ENCODE measurements around the gene TRAF4.

TRAF4 gene

DNA sequence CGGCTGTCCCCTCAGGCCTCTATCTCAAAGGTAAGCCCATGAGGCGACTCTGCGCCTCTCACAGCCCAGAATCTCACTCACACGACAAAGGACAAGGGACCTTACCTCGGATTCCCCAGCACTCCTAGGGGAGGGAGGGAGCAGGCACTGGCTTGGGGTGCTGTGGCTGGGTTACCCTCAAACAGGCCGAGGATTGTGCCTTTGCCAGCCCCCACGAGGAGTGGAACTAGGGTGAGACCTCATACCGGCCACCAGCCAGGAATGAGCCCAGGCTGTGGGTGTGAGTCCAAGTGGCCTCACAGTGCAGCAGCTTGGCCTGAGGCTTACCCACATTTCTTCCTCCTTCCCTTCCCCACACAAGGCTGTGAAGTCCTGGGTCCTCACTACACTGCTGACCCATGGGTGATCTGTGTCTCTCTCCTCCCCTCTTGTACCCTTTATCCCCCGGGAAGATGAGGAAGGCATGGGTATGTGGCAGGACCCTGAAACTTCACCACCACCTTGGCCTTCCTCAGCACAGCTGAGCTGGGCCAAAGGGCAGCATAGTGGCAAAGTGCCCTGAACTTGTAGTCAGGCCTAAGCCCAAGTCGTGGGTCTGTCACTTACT is 38.0 kb upstream of the TRAF4 start:
- DNase-seq: no peak
- no peak for ATAC-seq (ENCODE audit: insufficient read depth, low read depth)
- Histone ChIP-seq H2AFZ (ENCODE audit: low read depth, low read length) (no peak overlapping the region), H3K79me2 (ENCODE audit: insufficient read depth, low read length) (peaks cover 8% of the 10 kb centered on the region), H3K9ac (ENCODE audit: low read depth, low read length) (no peak overlapping the region), H4K20me1 (ENCODE audit: insufficient read depth, low read length) (0 out of 2 replicates have a peak, but pooled peaks cover 4% of the 10 kb centered on the region), H3K27me3 (ENCODE audit: insufficient read depth, low read length, poor library complexity) (no peaks in the 10 kb centered on the region), H3K4me3 (ENCODE audit: low read depth in 1 of 2, low read length in 2 of 2) (no peak overlapping the region), H3K36me3 (ENCODE audit: insufficient read depth, low read length) (peaks cover 38% of the 10 kb centered on the region), H3K4me1 (ENCODE audit: insufficient read depth, low read length) (peaks cover 10% of the 10 kb centered on the region), H3K9me3 (ENCODE audit: insufficient read depth, low read length, severe bottlenecking) (no peaks in the 10 kb centered on the region), H3K27ac (ENCODE audit: low read length) (no peak overlapping the region), H3K4me2 (ENCODE audit: insufficient read depth, low read length) (no peak overlapping the region)
- no peak for TF ChIP-seq EZH2 (IDR thresholded peaks at IDR 0.05; ENCODE audit: borderline replicate concordance, low read depth, low read length, severe bottlenecking)

DNA sequence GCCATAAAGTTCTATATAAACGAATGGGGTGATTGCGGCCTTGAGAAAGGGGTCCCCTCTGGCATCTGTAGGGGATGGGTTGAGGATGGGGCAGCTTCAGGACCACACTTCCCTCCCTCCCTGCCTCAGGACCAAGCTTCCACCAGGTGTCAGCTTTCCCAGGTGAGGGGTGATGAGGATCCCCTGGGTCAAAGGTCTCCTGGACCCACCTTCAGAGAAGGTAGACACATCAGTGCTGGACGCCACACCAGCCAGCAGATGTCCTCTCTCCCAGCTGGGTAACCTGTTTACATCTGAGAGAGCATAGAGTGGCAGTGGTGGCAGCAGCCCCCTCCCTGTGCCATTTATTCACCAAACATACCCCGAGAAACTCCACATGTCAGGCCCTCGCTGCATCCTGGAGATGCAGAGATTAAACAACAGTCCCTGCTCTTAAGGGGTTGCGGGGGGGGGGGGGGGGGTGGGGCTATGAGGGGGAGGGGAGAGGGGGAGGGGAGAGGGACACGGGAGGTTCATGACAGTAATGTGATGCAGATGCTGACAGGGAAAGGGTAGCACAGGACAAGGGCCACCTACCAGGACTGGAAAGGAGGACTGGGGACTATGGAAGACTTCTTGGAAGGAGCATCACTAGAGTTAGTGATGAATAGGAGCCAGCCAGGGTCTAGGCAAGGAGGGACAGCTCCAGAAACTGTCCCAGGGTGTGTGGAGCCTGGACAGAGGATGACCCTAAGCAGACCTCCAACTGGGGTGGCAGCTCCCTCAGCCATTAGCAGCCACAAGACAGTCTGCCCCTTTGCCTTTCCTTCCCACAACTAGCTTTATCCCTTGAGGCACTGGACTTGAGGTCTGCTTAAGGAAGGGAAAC is 37.1 kb upstream of the TRAF4 start:
- TF ChIP-seq, protein P1, sequence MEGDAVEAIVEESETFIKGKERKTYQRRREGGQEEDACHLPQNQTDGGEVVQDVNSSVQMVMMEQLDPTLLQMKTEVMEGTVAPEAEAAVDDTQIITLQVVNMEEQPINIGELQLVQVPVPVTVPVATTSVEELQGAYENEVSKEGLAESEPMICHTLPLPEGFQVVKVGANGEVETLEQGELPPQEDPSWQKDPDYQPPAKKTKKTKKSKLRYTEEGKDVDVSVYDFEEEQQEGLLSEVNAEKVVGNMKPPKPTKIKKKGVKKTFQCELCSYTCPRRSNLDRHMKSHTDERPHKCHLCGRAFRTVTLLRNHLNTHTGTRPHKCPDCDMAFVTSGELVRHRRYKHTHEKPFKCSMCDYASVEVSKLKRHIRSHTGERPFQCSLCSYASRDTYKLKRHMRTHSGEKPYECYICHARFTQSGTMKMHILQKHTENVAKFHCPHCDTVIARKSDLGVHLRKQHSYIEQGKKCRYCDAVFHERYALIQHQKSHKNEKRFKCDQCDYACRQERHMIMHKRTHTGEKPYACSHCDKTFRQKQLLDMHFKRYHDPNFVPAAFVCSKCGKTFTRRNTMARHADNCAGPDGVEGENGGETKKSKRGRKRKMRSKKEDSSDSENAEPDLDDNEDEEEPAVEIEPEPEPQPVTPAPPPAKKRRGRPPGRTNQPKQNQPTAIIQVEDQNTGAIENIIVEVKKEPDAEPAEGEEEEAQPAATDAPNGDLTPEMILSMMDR (IDR thresholded peaks at IDR 0.05; ENCODE audit: borderline replicate concordance, extremely low read depth, low read length, poor library complexity, severe bottlenecking): no peak
- no peak for TF ChIP-seq EZH2 (IDR thresholded peaks at IDR 0.05; ENCODE audit: borderline replicate concordance, low read depth, low read length, severe bottlenecking)

DNA sequence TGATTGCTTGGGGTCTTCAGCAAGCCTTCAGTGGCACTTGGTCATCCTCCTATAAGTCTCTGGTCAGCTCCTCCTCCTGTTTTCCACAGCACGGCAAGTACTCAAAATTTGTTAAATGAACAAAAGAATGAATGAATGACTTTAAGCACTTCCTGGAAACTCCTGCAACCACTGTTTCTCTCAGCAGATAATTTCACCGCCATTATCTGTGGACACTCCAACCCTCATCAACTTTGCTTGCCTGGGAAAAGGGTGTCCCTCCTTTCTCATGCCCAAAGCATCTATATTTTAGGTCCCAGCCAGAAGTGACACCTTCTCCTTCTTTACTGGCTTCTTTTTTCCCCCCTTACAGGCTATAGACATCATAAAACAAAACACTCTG is 36.5 kb upstream of the TRAF4 start:
- ATAC-seq (ENCODE audit: insufficient read depth, low read depth): no peak
- no peaks in the 10 kb centered on the region for H3K27me3 ChIP-seq (ENCODE audit: insufficient read depth, low read length, poor library complexity)
- H2AFZ ChIP-seq (ENCODE audit: low read depth, low read length): no peak overlapping the region
- H3K9me3 ChIP-seq (ENCODE audit: insufficient read depth, low read length, severe bottlenecking): no peaks in the 10 kb centered on the region
- H4K20me1 ChIP-seq (ENCODE audit: insufficient read depth, low read length): 0 out of 2 replicates have a peak, but pooled peaks cover 4% of the 10 kb centered on the region
- peaks cover 20% of the 10 kb centered on the region for H3K4me1 ChIP-seq (ENCODE audit: insufficient read depth, low read length)
- no peak overlapping the region for H3K27ac ChIP-seq (ENCODE audit: low read length)
- H3K9ac ChIP-seq (ENCODE audit: low read depth, low read length): no peak overlapping the region
- peaks cover 10% of the 10 kb centered on the region for H3K79me2 ChIP-seq (ENCODE audit: insufficient read depth, low read length)
- no peak for DNase-seq
- H3K4me3 ChIP-seq (ENCODE audit: low read depth in 1 of 2, low read length in 2 of 2): no peak overlapping the region
- H3K4me2 ChIP-seq (ENCODE audit: insufficient read depth, low read length): no peak overlapping the region
- peaks cover 23% of the 10 kb centered on the region for H3K36me3 ChIP-seq (ENCODE audit: insufficient read depth, low read length)
- TF ChIP-seq, protein P1 (IDR thresholded peaks at IDR 0.05; ENCODE audit: borderline replicate concordance, extremely low read depth, low read length, poor library complexity, severe bottlenecking): no peak
- no peak for TF ChIP-seq EZH2 (IDR thresholded peaks at IDR 0.05; ENCODE audit: borderline replicate concordance, low read depth, low read length, severe bottlenecking)

More for the DNA sequence above, 37.1 kb upstream of the TRAF4 start:
- H3K4me3 ChIP-seq (ENCODE audit: low read depth in 1 of 2, low read length in 2 of 2): no peak overlapping the region
- H3K4me2 ChIP-seq (ENCODE audit: insufficient read depth, low read length): no peak overlapping the region
- no peaks in the 10 kb centered on the region for H3K27me3 ChIP-seq (ENCODE audit: insufficient read depth, low read length, poor library complexity)
- H3K79me2 ChIP-seq (ENCODE audit: insufficient read depth, low read length): peaks cover 10% of the 10 kb centered on the region
- H3K4me1 ChIP-seq (ENCODE audit: insufficient read depth, low read length): peaks cover 14% of the 10 kb centered on the region
- H3K9me3 ChIP-seq (ENCODE audit: insufficient read depth, low read length, severe bottlenecking): no peaks in the 10 kb centered on the region
- H3K9ac ChIP-seq (ENCODE audit: low read depth, low read length): no peak overlapping the region
- H2AFZ ChIP-seq (ENCODE audit: low read depth, low read length): no peak overlapping the region
- H4K20me1 ChIP-seq (ENCODE audit: insufficient read depth, low read length): 0 out of 2 replicates have a peak, but pooled peaks cover 4% of the 10 kb centered on the region
- DNase-seq: no peak
- no peak overlapping the region for H3K27ac ChIP-seq (ENCODE audit: low read length)
- no peak for ATAC-seq (ENCODE audit: insufficient read depth, low read depth)
- peaks cover 30% of the 10 kb centered on the region for H3K36me3 ChIP-seq (ENCODE audit: insufficient read depth, low read length)

Measured in DND-41 (cell line).